Loucy (cell line): ENCODE measurements around the gene CD53.

Source experiments
- H2AFZ ChIP-seq: fragments of 200-600 bp; sonication (generic); 2 replicates; pipeline ENCODE4 v1.6.0; 2016; ENCODE audit warnings: antibody characterized with exemption, mild to moderate bottlenecking, low read length, moderate library complexity
- H3F3A ChIP-seq: fragments of 200-600 bp; 2 replicates; pipeline ENCODE4 v1.6.0; 2016; ENCODE audit warnings: antibody characterized with exemption, low read depth, mild to moderate bottlenecking
- H3K27me3 ChIP-seq: fragments of 200-600 bp; sonication (generic); 2 replicates; pipeline ENCODE4 v1.6.1; 2014; ENCODE audit warnings: low read length, mild to moderate bottlenecking; ENCODE audit not compliant: insufficient read depth, poor library complexity, severe bottlenecking
- H3K36me3 ChIP-seq: fragments of 200-600 bp; sonication (generic); 2 replicates; pipeline ENCODE4 v1.6.1; 2016; ENCODE audit warnings: low read length; ENCODE audit not compliant: insufficient read depth
- H3K4me1 ChIP-seq: fragments of 200-600 bp; sonication (generic); 2 replicates; pipeline ENCODE4 v1.5.1; 2014; ENCODE audit warnings: low read length, mild to moderate bottlenecking; ENCODE audit not compliant: insufficient read depth, poor library complexity, severe bottlenecking
- H3K4me2 ChIP-seq: fragments of 200-600 bp; sonication (generic); 2 replicates; pipeline ENCODE4 v1.6.0; 2014; ENCODE audit warnings: antibody characterized with exemption, low read length, low read depth, mild to moderate bottlenecking; ENCODE audit not compliant: poor library complexity, severe bottlenecking
- H3K4me3 ChIP-seq: fragments of 200-600 bp; sonication (generic); 2 replicates; pipeline ENCODE4 v1.5.1; 2014; ENCODE audit warnings: low read length, mild to moderate bottlenecking, mixed read lengths; ENCODE audit not compliant: poor library complexity, severe bottlenecking
- H3K79me2 ChIP-seq: fragments of 200-600 bp; sonication (generic); 2 replicates; pipeline ENCODE4 v1.6.1; 2014; ENCODE audit warnings: low read length; ENCODE audit not compliant: insufficient read depth
- H3K9ac ChIP-seq: fragments of 200-600 bp; sonication (generic); 2 replicates; pipeline ENCODE4 v1.6.0; 2014; ENCODE audit warnings: mild to moderate bottlenecking, low read depth, low read length, moderate library complexity; ENCODE audit not compliant: poor library complexity, severe bottlenecking
- H3K9me2 ChIP-seq: fragments of 200-600 bp; sonication (generic); replicated peaks from 2 replicates; pipeline ENCODE4 v1.6.1; 2016; ENCODE audit warnings: low read depth, low read length, mixed read lengths
- H3K9me3 ChIP-seq: fragments of 200-600 bp; sonication (generic); 2 replicates; pipeline ENCODE4 v1.6.1; 2014; ENCODE audit warnings: mild to moderate bottlenecking, antibody characterized with exemption, low read length, low read depth; ENCODE audit not compliant: insufficient read depth
- H4K20me1 ChIP-seq: fragments of 200-600 bp; sonication (generic); 2 replicates; pipeline ENCODE4 v1.6.0; 2014; ENCODE audit warnings: antibody characterized with exemption, low read length, mild to moderate bottlenecking; ENCODE audit not compliant: insufficient read depth, poor library complexity, severe bottlenecking
- CTCF ChIP-seq: fragments of 200-600 bp; sonication (generic); conservative IDR thresholded peaks from 2 replicates; pipeline ENCODE4 v1.5.1; 2014; ENCODE audit warnings: mild to moderate bottlenecking, antibody characterized with exemption, low read length
- EZH2phosphoT487 ChIP-seq: fragments of 200-600 bp; IDR thresholded peaks from 2 replicates; pipeline ENCODE4 v1.6.1; 2018; ENCODE audit warnings: antibody characterized with exemption, mild to moderate bottlenecking, moderate library complexity, borderline replicate concordance

Gene CD53

DNA sequence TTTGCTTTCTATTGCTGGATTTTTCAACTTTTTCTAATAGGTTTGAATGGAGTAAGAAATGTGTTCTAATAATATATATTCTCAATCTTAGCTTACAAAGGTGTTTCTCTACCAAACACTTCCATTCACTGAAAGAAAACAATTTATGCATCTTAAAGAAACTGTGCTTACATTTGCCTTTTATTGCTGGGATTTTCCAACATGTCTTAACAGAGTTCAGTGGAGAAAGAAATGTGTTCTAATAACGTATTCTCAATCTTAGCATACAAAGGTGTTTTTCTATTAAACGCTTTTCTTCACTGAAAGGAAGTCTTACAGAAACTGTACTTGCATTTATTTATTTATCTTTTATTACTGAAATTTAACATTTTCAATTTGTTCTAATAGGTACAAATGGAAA lies 5.6 kb downstream of the CD53 start:
- Histone ChIP-seq H3K9me3 (no peaks in the 10 kb centered on the region), H3K27me3 (no peaks in the 10 kb centered on the region), H3K4me1 (peaks cover 91% of the 10 kb centered on the region), H4K20me1 (peaks cover 48% of the 10 kb centered on the region), H3K4me2 (peak overlapping the region; percentile 95), H3K4me3 (peak overlapping the region; percentile 88), H3F3A (peaks cover 7% of the 10 kb centered on the region), H3K36me3 (no peaks in the 10 kb centered on the region), H3K9me2 (no peaks in the 10 kb centered on the region), H3K79me2 (peaks cover 95% of the 10 kb centered on the region), H2AFZ (no peak overlapping the region), H3K9ac (peak overlapping the region; percentile 83)
- TF ChIP-seq CTCF (no peak), EZH2phosphoT487 (no peak)

DNA sequence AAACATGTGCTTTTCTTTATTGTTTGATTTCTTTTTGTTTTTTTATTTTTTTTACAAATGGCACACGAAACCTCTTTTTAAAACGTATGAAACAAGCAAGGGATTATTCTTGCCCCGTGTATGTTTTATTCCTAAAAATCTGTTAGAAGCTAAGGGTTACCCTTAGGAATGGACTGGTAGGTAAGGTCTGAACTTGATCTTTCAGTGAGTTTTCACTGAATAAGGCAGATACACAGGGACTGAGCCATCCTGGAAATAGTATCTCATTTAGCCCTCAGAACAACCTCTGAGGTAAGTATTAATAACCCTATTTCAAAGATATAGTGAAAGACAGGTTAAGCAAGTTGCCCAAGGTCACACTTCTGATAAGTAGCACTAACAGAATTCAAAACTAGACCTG lies 6.0 kb downstream of the CD53 start:
- peak overlapping the region; percentile 83 for H3K9ac ChIP-seq
- H3F3A ChIP-seq = peaks cover 7% of the 10 kb centered on the region
- no peak for TF ChIP-seq EZH2phosphoT487
- TF ChIP-seq CTCF = no peak
- H3K4me3 ChIP-seq = peak overlapping the region; percentile 88
- peaks cover 92% of the 10 kb centered on the region for H3K4me1 ChIP-seq
- no peak overlapping the region for H2AFZ ChIP-seq
- H3K27me3 ChIP-seq = no peaks in the 10 kb centered on the region
- H3K9me3 ChIP-seq = no peaks in the 10 kb centered on the region
- no peaks in the 10 kb centered on the region for H3K36me3 ChIP-seq
- no peaks in the 10 kb centered on the region for H3K9me2 ChIP-seq
- H3K4me2 ChIP-seq = peak overlapping the region; percentile 95
- peaks cover 95% of the 10 kb centered on the region for H3K79me2 ChIP-seq
- H4K20me1 ChIP-seq = peaks cover 52% of the 10 kb centered on the region

- no peaks in the 10 kb centered on the region for H3K9me2 ChIP-seq
- peaks cover 89% of the 10 kb centered on the region for H3K4me1 ChIP-seq
- H3K27me3 ChIP-seq = no peaks in the 10 kb centered on the region
- peak overlapping the region; percentile 88 for H3K4me3 ChIP-seq
- peaks cover 60% of the 10 kb centered on the region for H4K20me1 ChIP-seq
- H3K9me3 ChIP-seq = no peaks in the 10 kb centered on the region
- H3K79me2 ChIP-seq = peaks cover 96% of the 10 kb centered on the region
- H3K9ac ChIP-seq = peak overlapping the region; percentile 83
- H3K4me2 ChIP-seq = peak overlapping the region; percentile 95
- H3K36me3 ChIP-seq = no peaks in the 10 kb centered on the region
- H2AFZ ChIP-seq = no peak overlapping the region
- no peak for TF ChIP-seq EZH2phosphoT487
- peaks cover 2% of the 10 kb centered on the region for H3F3A ChIP-seq
Observed at GRCh38 chr1:110879758-110880606, 7.0 kb downstream of the CD53 start.
